Bronchial epithelial cell (primary cell): ENCODE results near the gene PKMYT1. TPM values are rescaled to one million over a fixed set of nuclear protein-coding genes. Genes with fewer than 3 reads are reported as not detected.
A peak's percentile ranks its signal among the peaks of the same experiment; 100 is the strongest.

ENCODE experiments used
- DNase-seq: peaks from one replicate; pipeline ENCODE4 v3.0.0-alpha.2; 2010; ENCODE audit warnings: low read depth
- FAIRE-seq: peaks from 2 replicates; lab custom pipeline; 2011; peaks lifted over from hg19 to GRCh38; lab: Jason Lieb, UNC
- H3K27me3 ChIP-seq: 2 replicates; pipeline ENCODE4 v1.5.1; 2011; ENCODE audit warnings: low read length; ENCODE audit not compliant: control insufficient read depth, insufficient read depth
- H3K36me3 ChIP-seq: 2 replicates; pipeline ENCODE4 v1.5.1; 2011; ENCODE audit warnings: low read length; ENCODE audit not compliant: control insufficient read depth, insufficient read depth
- H3K4me3 ChIP-seq: 2 replicates; pipeline ENCODE4 v1.5.1; 2011; ENCODE audit warnings: mild to moderate bottlenecking, low read depth, low read length, control low read depth
- CTCF ChIP-seq: IDR thresholded peaks from 2 replicates; pipeline ENCODE4 v1.5.1; 2011; ENCODE audit warnings: mild to moderate bottlenecking, moderate library complexity, low read length, control low read depth, inconsistent platforms; ENCODE audit not compliant: insufficient read depth, severe bottlenecking
- total RNA-seq: library from RNA; depleted of rRNA; stranded (reverse); fragments of >200 nt; gene quantifications from 2 replicates; pipeline ENCODE4 v1.2.1, GENCODE V29; 2014

The PKMYT1 gene
- total RNA-seq, 1 donor from 2014 or later: 0.26 TPM

GRCh38 chr16:3004319-3004718, 24.1 kb upstream of the PKMYT1 start:
- peak overlapping the region; percentile 47 for H3K4me3 ChIP-seq
- TF ChIP-seq CTCF: no peak
- FAIRE-seq: no peak
- peaks cover 2% of the 10 kb centered on the region for H3K36me3 ChIP-seq
- H3K27me3 ChIP-seq: no peaks in the 10 kb centered on the region
- DNase-seq: no peak

- Histone ChIP-seq H3K4me3 (peak overlapping the region; percentile 47), H3K36me3 (peaks cover 2% of the 10 kb centered on the region), H3K27me3 (no peaks in the 10 kb centered on the region)
- no peak for FAIRE-seq
- DNase-seq: peak; percentile 97
- peak; percentile 68 for TF ChIP-seq CTCF
Observed at GRCh38 chr16:3003582-3004270, 23.5 kb upstream of the PKMYT1 start.

GRCh38 chr16:3001316-3001715, 21.1 kb upstream of the PKMYT1 start:
- H3K4me3 ChIP-seq: no peak overlapping the region
- no peaks in the 10 kb centered on the region for H3K27me3 ChIP-seq
- TF ChIP-seq CTCF: no peak
- peaks cover 2% of the 10 kb centered on the region for H3K36me3 ChIP-seq
- FAIRE-seq: no peak
- no peak for DNase-seq

- FAIRE-seq: no peak
- DNase-seq: no peak
- no peak for TF ChIP-seq CTCF
- Histone ChIP-seq H3K36me3 (no peaks in the 10 kb centered on the region), H3K4me3 (no peak overlapping the region), H3K27me3 (no peaks in the 10 kb centered on the region)
Observed at GRCh38 chr16:3000540-3000939, 20.3 kb upstream of the PKMYT1 start.

- H3K27me3 ChIP-seq: no peaks in the 10 kb centered on the region
- no peak overlapping the region for H3K4me3 ChIP-seq
- DNase-seq (no peak), FAIRE-seq (no peak)
- TF ChIP-seq CTCF: no peak
- H3K36me3 ChIP-seq: no peaks in the 10 kb centered on the region
Observed at GRCh38 chr16:2999929-3000328, 19.7 kb upstream of the PKMYT1 start.

- TF ChIP-seq CTCF: no peak
- no peak overlapping the region for H3K4me3 ChIP-seq
- H3K27me3 ChIP-seq: no peaks in the 10 kb centered on the region
- H3K36me3 ChIP-seq: no peaks in the 10 kb centered on the region
- FAIRE-seq (no peak), DNase-seq (no peak)
Observed at GRCh38 chr16:2996298-2996697, 16.1 kb upstream of the PKMYT1 start.
